HepG2 (cell line): Measurements from ENCODE around the gene CTDSP1. TPM values are rescaled to one million over a fixed set of nuclear protein-coding genes. Genes with fewer than 3 reads are reported as not detected.

Source experiments
- FOXO1 ChIP-seq: sonication (generic); formaldehyde crosslinking; IDR thresholded peaks from 2 replicates; pipeline ENCODE4 v1.4.0; 2020; ENCODE audit warnings: missing genetic modification reagents
- ISX ChIP-seq: sonication (generic); formaldehyde crosslinking; conservative IDR thresholded peaks from 2 replicates; pipeline ENCODE4 v1.5.0; 2020; ENCODE audit warnings: missing genetic modification reagents
- KMT2B ChIP-seq: IDR thresholded peaks from 2 replicates; pipeline ENCODE4 v1.6.1; 2016; ENCODE audit warnings: missing genetic modification reagents, missing compliant biosample characterization
- PHF21A ChIP-seq: sonication (generic); formaldehyde crosslinking; IDR thresholded peaks from 2 replicates; pipeline ENCODE4 v1.5.0; 2020; ENCODE audit warnings: mild to moderate bottlenecking, missing genetic modification reagents
- RXRA ChIP-seq: sonication (generic); formaldehyde crosslinking; IDR thresholded peaks from 2 replicates; pipeline ENCODE4 v1.5.1; 2020; ENCODE audit warnings: missing genetic modification reagents
- SATB2 ChIP-seq: sonication (generic); formaldehyde crosslinking; IDR thresholded peaks from 2 replicates; pipeline ENCODE4 v1.5.0; 2020; ENCODE audit warnings: missing genetic modification reagents
- TBX2 ChIP-seq: sonication (generic); formaldehyde crosslinking; IDR thresholded peaks from 2 replicates; pipeline ENCODE4 v1.5.0; 2020; ENCODE audit warnings: missing genetic modification reagents, mild to moderate bottlenecking, borderline replicate concordance
- THYN1 ChIP-seq: sonication (generic); formaldehyde crosslinking; IDR thresholded peaks from 2 replicates; pipeline ENCODE4 v1.8.1; 2023; ENCODE audit warnings: low read depth, mild to moderate bottlenecking, moderate library complexity, missing genetic modification reagents, borderline replicate concordance
- ZNF205 ChIP-seq: IDR thresholded peaks from 2 replicates; pipeline ENCODE4 v1.6.1; 2018; ENCODE audit warnings: missing biosample characterization, missing genetic modification reagents
- ZNF207 ChIP-seq: fragments of 450-650 bp; IDR thresholded peaks from 2 replicates; pipeline ENCODE4 v1.6.1; 2016; ENCODE audit warnings: antibody characterized with exemption, borderline replicate concordance
- ZNF317 ChIP-seq: sonication (generic); formaldehyde crosslinking; IDR thresholded peaks from 2 replicates; pipeline ENCODE4 v1.5.0; 2020; ENCODE audit warnings: mild to moderate bottlenecking, missing genetic modification reagents
- ZNF841 ChIP-seq: sonication (generic); formaldehyde crosslinking; IDR thresholded peaks from 2 replicates; pipeline ENCODE4 v1.8.1; 2023; ENCODE audit warnings: missing genetic modification reagents, borderline replicate concordance
- polyA plus RNA-seq, 8 experiments: library from polyadenylated mRNA; depleted of rRNA in 3 of 8; stranded (reverse) in 7 of 8; unstranded in 1 of 8; fragments of >200 nt; fragmentation: Illumina TruSeq in 4 of 8; extraction: Trizol in 4 of 8; gene quantifications; 2 replicates each; pipeline versions ENCODE4 v1.2.1 to v1.2.3, GENCODE V29; 2011 to 2016; ENCODE audit warnings: low read depth in 4 of 8, missing spikeins in 1 of 8, mixed read lengths in 1 of 8; ENCODE audit not compliant: insufficient read depth in 1 of 8
- total RNA-seq, 5 experiments: library from RNA; depleted of rRNA; stranded (reverse); fragments of >200 nt; fragmentation: Illumina TruSeq; extraction: Trizol; gene quantifications; 2 replicates each; pipeline ENCODE4 v1.2.3, GENCODE V29; 2016; ENCODE audit warnings: low read depth in 1 of 5
- TF ChIP-seq, protein P1 (sequence below): sonication (generic); formaldehyde crosslinking; IDR thresholded peaks from 2 replicates; pipeline ENCODE4 v1.5.0; 2020; ENCODE audit warnings: mild to moderate bottlenecking, missing genetic modification reagents, borderline replicate concordance
- TF ChIP-seq, protein P2 (sequence below): sonication (generic); formaldehyde crosslinking; conservative IDR thresholded peaks from 2 replicates; pipeline ENCODE4 v1.8.1; 2023; ENCODE audit warnings: missing genetic modification reagents
- TF ChIP-seq, protein P3 (sequence below): sonication (generic); formaldehyde crosslinking; IDR thresholded peaks from 2 replicates; pipeline ENCODE4 v1.4.0; 2020; ENCODE audit warnings: missing genetic modification reagents, mild to moderate bottlenecking, borderline replicate concordance
- TF ChIP-seq, protein P4 (sequence below): sonication (generic); formaldehyde crosslinking; IDR thresholded peaks from 2 replicates; pipeline ENCODE4 v1.4.0; 2020; ENCODE audit warnings: missing genetic modification reagents

The CTDSP1 gene
- total and polyA plus RNA-seq, 2 of the 13 experiments (the other 11 are each of a cell fraction or from before 2014, with no cell fraction given): 91.0 to 268 TPM

DNA sequence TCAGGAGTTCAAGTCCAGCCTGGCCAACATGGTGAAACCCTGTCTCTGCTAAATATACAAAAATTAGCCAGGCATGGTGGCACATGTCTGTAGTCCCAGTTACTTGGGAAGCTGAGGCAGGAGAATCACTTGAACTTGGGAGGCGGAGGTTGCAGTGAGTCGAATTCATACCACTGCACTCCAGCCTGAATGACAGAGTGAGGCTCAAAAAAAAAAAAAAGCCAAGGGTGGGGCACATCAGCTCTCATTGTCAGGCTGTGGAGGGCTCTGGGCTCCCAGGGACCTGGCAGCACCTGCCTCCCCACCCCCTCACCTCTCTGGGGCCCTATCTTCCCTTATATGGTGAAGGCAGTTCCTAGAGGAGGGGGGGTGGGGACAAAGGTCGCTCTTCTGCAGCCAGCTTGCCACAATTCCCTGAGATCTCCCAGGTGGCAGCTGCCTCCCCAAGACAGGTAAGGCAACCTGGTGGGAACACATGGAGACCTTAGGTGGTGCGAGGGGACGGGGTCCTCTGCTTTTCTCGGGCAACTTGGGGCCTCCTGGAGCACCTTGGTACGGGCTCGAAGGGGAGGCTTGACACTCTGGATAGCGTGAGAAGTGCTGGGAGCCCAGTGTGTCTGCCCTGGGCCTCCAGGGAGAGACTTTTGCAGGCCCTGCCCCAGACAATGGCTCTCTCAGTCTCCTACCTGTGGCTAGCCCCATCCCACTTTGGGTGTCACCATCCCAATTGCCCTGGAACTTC lies 19.2 kb downstream of the CTDSP1 start, which contains the start of gene VIL1 (continued):
- TF ChIP-seq, protein P1, sequence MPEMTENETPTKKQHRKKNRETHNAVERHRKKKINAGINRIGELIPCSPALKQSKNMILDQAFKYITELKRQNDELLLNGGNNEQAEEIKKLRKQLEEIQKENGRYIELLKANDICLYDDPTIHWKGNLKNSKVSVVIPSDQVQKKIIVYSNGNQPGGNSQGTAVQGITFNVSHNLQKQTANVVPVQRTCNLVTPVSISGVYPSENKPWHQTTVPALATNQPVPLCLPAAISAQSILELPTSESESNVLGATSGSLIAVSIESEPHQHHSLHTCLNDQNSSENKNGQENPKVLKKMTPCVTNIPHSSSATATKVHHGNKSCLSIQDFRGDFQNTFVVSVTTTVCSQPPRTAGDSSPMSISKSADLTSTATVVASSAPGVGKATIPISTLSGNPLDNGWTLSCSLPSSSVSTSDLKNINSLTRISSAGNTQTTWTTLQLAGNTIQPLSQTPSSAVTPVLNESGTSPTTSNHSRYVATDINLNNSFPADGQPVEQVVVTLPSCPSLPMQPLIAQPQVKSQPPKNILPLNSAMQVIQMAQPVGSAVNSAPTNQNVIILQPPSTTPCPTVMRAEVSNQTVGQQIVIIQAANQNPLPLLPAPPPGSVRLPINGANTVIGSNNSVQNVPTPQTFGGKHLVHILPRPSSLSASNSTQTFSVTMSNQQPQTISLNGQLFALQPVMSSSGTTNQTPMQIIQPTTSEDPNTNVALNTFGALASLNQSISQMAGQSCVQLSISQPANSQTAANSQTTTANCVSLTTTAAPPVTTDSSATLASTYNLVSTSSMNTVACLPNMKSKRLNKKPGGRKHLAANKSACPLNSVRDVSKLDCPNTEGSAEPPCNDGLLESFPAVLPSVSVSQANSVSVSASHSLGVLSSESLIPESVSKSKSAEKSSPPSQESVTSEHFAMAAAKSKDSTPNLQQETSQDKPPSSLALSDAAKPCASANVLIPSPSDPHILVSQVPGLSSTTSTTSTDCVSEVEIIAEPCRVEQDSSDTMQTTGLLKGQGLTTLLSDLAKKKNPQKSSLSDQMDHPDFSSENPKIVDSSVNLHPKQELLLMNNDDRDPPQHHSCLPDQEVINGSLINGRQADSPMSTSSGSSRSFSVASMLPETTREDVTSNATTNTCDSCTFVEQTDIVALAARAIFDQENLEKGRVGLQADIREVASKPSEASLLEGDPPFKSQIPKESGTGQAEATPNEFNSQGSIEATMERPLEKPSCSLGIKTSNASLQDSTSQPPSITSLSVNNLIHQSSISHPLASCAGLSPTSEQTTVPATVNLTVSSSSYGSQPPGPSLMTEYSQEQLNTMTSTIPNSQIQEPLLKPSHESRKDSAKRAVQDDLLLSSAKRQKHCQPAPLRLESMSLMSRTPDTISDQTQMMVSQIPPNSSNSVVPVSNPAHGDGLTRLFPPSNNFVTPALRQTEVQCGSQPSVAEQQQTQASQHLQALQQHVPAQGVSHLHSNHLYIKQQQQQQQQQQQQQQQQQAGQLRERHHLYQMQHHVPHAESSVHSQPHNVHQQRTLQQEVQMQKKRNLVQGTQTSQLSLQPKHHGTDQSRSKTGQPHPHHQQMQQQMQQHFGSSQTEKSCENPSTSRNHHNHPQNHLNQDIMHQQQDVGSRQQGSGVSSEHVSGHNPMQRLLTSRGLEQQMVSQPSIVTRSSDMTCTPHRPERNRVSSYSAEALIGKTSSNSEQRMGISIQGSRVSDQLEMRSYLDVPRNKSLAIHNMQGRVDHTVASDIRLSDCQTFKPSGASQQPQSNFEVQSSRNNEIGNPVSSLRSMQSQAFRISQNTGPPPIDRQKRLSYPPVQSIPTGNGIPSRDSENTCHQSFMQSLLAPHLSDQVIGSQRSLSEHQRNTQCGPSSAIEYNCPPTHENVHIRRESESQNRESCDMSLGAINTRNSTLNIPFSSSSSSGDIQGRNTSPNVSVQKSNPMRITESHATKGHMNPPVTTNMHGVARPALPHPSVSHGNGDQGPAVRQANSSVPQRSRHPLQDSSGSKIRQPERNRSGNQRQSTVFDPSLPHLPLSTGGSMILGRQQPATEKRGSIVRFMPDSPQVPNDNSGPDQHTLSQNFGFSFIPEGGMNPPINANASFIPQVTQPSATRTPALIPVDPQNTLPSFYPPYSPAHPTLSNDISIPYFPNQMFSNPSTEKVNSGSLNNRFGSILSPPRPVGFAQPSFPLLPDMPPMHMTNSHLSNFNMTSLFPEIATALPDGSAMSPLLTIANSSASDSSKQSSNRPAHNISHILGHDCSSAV (CRISPR knock-in tag): 0 out of 2 replicates have a peak, but pooled peaks have one; percentile 16
- peak; percentile 77 for TF ChIP-seq TBX2 (CRISPR knock-in tag)
- peak; percentile 43; the same call in 1 of the 2 replicates for TF ChIP-seq ZNF317 (CRISPR knock-in tag)
- no peak for TF ChIP-seq ZNF841 (CRISPR knock-in tag)
- peak; percentile 18; the same call in 1 of the 2 replicates for TF ChIP-seq FOXO1 (CRISPR knock-in tag)
- peak; percentile 52; the same call in 1 of the 2 replicates for TF ChIP-seq KMT2B
- peak; percentile 78; the same call in 1 of the 2 replicates for TF ChIP-seq RXRA (CRISPR knock-in tag)
- TF ChIP-seq, protein P2, sequence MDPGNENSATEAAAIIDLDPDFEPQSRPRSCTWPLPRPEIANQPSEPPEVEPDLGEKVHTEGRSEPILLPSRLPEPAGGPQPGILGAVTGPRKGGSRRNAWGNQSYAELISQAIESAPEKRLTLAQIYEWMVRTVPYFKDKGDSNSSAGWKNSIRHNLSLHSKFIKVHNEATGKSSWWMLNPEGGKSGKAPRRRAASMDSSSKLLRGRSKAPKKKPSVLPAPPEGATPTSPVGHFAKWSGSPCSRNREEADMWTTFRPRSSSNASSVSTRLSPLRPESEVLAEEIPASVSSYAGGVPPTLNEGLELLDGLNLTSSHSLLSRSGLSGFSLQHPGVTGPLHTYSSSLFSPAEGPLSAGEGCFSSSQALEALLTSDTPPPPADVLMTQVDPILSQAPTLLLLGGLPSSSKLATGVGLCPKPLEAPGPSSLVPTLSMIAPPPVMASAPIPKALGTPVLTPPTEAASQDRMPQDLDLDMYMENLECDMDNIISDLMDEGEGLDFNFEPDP (CRISPR knock-in tag): 0 out of 2 replicates have a peak, but pooled peaks have one; percentile 74
- TF ChIP-seq ZNF205 (CRISPR knock-in tag): no peak
- TF ChIP-seq, protein P3, sequence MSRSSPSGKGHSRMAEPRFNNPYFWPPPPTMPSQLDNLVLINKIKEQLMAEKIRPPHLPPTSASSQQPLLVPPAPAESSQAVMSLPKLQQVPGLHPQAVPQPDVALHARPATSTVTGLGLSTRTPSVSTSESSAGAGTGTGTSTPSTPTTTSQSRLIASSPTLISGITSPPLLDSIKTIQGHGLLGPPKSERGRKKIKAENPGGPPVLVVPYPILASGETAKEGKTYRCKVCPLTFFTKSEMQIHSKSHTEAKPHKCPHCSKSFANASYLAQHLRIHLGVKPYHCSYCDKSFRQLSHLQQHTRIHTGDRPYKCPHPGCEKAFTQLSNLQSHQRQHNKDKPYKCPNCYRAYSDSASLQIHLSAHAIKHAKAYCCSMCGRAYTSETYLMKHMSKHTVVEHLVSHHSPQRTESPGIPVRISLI: peak; percentile 97
- TF ChIP-seq THYN1 (CRISPR knock-in tag): no peak
- TF ChIP-seq PHF21A (CRISPR knock-in tag): peak; percentile 92
- TF ChIP-seq ISX (CRISPR knock-in tag): no peak
- no peak for TF ChIP-seq ZNF207
- TF ChIP-seq, protein P4, sequence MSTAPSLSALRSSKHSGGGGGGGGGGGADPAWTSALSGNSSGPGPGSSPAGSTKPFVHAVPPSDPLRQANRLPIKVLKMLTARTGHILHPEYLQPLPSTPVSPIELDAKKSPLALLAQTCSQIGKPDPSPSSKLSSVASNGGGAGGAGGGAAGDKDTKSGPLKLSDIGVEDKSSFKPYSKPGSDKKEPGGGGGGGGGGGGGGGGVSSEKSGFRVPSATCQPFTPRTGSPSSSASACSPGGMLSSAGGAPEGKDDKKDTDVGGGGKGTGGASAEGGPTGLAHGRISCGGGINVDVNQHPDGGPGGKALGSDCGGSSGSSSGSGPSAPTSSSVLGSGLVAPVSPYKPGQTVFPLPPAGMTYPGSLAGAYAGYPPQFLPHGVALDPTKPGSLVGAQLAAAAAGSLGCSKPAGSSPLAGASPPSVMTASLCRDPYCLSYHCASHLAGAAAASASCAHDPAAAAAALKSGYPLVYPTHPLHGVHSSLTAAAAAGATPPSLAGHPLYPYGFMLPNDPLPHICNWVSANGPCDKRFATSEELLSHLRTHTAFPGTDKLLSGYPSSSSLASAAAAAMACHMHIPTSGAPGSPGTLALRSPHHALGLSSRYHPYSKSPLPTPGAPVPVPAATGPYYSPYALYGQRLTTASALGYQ (CRISPR knock-in tag): peak; percentile 71; the same call in 1 of the 2 replicates
- TF ChIP-seq SATB2 (CRISPR knock-in tag): no peak
